HG03457 (cell line): ENCODE data around the gene MRPS33.

ENCODE experiments used
- ATAC-seq: cut with Tn5 transposase; IDR thresholded peaks from one replicate; pipeline ENCODE4 v1.9.1; 2021; ENCODE audit warnings: moderate number of reproducible peaks; ENCODE audit not compliant: unreplicated experiment

MRPS33 gene

GRCh38 chr7:141012696-141013344, 1.9 kb downstream of the MRPS33 start:
- ATAC-seq = no peak

- ATAC-seq = no peak
Observed at GRCh38 chr7:141012044-141012685, 2.6 kb downstream of the MRPS33 start.

DNA sequence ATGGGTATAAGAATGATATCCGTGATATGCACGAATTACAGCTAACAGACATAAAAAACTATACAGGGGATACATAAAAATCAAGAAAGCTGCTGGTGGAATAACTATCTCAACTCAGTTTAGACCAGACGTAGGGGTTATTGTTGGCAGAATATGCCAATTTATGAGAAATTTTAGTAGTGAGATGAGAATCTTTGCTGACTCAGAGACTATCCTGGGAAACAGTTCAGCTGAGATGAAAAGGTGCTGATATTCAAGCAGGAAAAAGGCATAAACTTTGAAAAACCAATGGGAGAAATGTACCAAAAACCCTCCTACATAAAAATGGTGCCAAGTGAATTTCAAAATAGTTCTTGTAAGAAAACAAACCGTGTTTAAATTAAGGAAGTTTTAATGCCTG, 3.3 kb downstream of the MRPS33 start:
- ATAC-seq = no peak

- ATAC-seq = no peak
Observed at GRCh38 chr7:141003172-141004065, 11.3 kb downstream of the MRPS33 start.

GRCh38 chr7:141001546-141001945, 13.2 kb downstream of the MRPS33 start:
- ATAC-seq = no peak

DNA sequence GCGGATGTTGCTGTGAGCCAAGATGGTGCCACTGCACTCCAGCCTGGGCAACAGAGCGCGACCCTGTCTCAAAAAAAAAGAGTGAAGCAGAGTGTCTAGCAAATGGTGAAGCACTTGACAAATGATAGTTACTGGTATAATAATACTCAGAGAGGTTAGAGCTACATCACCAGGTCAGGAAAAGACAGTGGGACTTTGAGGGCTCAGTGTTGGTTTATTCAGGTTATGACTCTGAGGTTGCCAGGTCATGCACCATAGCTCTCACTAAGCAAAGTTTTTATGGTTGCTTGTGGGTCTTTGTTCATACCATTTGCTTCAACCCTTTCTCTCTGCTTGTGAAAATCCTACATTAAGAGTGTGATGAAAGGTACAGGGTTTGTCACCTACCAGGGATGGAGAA, 13.6 kb downstream of the MRPS33 start:
- ATAC-seq = no peak

- no peak for ATAC-seq
Observed at GRCh38 chr7:140998715-140999114, 16.0 kb downstream of the MRPS33 start.

DNA sequence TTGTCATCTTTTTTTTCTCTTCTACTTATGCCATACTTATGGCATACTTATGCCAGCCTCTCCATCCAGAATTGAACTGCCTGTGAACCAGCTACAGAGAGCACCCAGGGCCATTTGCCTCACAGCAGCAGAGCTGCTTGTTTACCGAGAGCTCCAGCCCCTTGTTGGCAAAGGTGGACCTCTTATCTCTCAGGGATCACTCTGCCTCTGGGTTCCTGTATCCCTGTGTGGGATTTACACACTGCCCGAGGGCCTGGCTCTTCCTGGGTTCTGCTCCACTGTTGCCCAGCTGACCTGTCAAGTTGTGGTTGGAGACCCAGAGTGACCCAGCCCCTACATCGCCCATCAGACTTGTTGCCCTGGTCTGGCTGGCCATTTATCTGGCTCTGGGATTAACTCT, 22.3 kb downstream of the MRPS33 start:
- ATAC-seq = no peak

- no peak for ATAC-seq
Observed at GRCh38 chr7:140990193-140990962, 24.4 kb downstream of the MRPS33 start.

GRCh38 chr7:140989068-140989467, 25.7 kb downstream of the MRPS33 start:
- no peak for ATAC-seq

DNA sequence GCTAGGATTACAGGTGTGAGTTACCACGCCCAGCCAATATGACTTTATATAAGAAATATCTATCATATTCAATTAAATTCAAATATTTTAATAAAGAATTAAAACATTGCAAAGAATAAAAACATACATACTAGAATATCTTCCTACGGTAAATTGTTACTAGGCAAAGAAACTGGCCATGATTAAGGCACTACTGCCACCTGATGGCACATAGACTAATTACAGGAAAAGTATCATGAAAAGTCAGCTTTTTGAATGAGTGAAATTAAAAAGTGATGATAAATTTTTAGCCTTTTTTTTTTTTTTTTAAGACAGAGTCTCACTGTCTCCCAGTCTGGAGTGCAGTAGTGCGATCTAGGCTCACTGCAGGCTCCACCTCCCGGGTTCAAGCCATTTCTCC, 30.9 kb downstream of the MRPS33 start:
- no peak for ATAC-seq

DNA sequence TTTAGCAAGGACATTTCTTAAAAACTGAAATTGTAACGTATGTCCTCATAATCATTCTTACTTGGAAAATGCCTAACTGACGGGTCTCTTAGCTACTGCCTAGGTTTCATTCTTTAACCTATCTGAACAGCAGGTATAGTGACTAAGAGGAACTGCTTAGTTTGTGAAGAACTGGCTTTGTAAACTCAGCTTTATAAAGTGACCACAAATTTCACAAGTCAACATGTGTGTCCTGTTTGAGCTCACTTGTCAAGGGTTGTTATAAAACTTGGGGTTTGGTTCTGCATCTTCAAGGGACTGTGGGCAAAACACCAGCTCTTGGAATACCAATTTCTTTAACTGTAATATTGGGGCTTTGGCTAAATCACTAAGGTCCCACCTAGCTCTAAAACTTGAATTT, 32.2 kb downstream of the MRPS33 start:
- no peak for ATAC-seq

- no peak for ATAC-seq
Observed at GRCh38 chr7:140981951-140982350, 32.8 kb downstream of the MRPS33 start.

- no peak for ATAC-seq
Observed at GRCh38 chr7:140977741-140978140, 37.0 kb downstream of the MRPS33 start.

DNA sequence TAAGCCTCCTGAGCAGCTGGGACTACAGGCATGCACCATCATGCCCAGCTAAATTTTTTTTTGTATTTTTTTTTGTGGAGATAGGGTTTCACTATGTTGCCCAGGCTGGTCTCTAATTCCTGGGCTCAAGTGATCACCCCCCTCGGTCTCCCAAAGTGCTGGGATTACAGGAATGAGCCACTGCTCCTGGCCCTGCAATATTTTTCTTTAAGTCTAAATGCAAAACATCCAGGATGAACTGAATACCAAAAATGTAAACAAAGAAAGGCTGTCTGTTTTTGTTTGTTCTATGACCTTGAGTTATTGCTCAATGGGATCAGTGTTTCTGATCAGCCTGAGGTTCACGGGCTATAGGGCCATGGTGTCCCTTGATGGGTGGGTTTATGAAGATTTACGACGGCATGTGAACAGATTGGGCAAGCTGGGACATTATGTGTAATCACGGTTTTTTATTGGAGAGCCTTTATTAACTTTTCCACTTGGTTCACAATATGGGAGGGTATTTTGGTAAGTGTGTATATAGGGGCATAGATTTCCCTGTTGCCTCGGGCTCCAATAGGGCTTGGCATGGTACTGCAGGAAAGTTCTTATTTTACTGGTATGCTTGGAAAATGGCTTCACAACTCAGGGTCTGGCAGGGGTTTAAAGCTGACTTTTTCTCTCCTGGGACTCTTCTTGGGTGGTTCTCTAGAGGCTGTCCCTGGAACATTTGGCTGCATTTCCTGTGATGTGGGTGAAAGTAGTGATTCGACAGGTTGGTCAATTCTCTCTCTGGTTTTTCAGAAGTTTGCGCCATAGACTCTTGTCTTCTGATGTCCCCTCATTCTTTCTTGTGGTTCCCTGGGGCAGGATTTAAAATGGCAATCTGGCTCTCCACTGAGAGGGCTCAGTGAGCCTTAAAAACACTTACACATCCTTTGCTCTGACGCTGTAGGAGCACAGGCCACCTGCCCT, 41.6 kb downstream of the MRPS33 start:
- no peak for ATAC-seq

- ATAC-seq = no peak
Observed at GRCh38 chr7:140972344-140972743, 42.4 kb downstream of the MRPS33 start.

- no peak for ATAC-seq
Observed at GRCh38 chr7:140967438-140967837, 47.3 kb downstream of the MRPS33 start.

- no peak for ATAC-seq
Observed at GRCh38 chr7:140966561-140967233, 48.1 kb downstream of the MRPS33 start.

GRCh38 chr7:140961117-140961516, 53.6 kb downstream of the MRPS33 start:
- ATAC-seq = no peak
